ENCODE results near the gene FBXO39. TPM values are rescaled to one million over a fixed set of nuclear protein-coding genes. Genes with fewer than 3 reads are reported as not detected.

FBXO39 gene
- total and polyA plus RNA-seq, 4 experiments from 2014 or later = 0.14 to 0.25 (median 0.20) TPM; not detected in 1

DNA sequence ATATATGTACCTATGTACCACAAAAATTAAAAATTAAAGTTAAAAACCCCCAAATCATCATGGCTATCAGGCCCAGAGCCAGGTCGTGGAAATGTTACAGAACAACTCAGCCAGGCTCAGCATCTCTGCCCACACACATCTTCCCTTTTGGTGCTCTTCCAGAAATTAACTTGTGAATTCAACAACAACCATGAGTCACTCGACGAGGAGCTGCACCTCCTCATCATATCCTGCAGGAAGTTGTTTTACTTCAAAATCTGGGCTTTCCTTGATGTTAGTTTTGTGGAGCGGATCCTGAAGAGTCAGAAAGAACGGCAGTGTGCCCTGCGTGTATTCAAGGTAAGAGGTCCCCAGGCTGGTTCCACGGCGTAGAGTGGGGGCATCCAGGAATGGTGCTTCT lies 10.6 kb downstream of the FBXO39 start:
- Histone ChIP-seq H3K36me3 (ENCODE audit: insufficient read depth, low read length) (no peaks in the 10 kb centered on the region), H3K27me3 (ENCODE audit: insufficient read depth, low read length) (no peaks in the 10 kb centered on the region), H3K4me3 (ENCODE audit: low read length in 2 of 2) (no peak overlapping the region), H3K4me1 (ENCODE audit: insufficient read depth, low read length) (peaks cover 5% of the 10 kb centered on the region), H3K27ac (ENCODE audit: low read depth, low read length) (no peak overlapping the region), H3K9me3 (ENCODE audit: control insufficient read depth in 1 of 2, low read length in 2 of 2) (no peaks in the 10 kb centered on the region)
- Mint-ChIP-seq H3K9me3 (peaks cover 0 to 48% (median 29%) of the 10 kb centered on the region in 8 donors), H3K36me3 (no peaks in the 10 kb centered on the region), H3K4me3 (no peak overlapping the region), H3K27me3 (peaks cover 45 to 47% of the 10 kb centered on the region in 2 donors), H3K27ac (no peak overlapping the region), H3K4me1 (peaks cover 0 to 5% (median 0%) of the 10 kb centered on the region in 4 donors)
- intact Hi-C loops (cut with micrococcal nuclease) = no loop called here
- CTCF ChIA-PET (ENCODE audit: partially characterized antibody) = no interaction called here
- POLR2A ChIA-PET (ENCODE audit: partially characterized antibody) = no interaction called here
- DNase-seq = no peak

DNA sequence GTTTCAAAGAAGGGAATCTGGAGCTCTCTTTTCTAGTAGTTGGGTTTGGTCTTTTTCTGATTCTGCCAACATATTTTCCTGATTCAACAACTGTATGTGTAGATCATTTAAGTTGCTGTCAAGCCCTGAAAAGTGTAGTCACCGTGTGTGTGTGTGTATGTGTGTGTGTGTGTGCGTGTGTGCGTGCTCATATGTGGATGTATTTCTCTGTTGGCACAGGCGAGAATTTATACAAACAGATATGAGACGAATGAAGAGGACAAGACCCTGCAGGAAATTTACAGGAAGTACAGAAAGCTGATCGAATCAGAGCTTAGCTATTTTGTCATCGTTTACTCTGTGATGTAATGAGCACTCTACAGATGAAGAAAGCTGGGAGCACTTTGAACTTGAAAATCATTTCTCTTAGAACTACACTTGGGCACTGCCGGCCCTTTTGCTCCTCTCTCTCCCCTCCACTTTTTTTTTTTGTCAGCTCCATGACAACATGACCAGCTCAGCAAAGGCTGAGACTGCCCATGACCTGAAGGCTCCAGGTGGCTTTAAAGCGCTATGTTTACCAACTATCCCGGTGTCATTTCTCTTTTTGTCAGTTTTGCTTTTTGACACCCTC lies 11.2 kb downstream of the FBXO39 start:
- H3K9me3 ChIP-seq (ENCODE audit: control insufficient read depth in 1 of 2, low read length in 2 of 2) = no peaks in the 10 kb centered on the region
- no peak for DNase-seq
- intact Hi-C loops (cut with micrococcal nuclease) = no loop called here
- H3K27me3 ChIP-seq (ENCODE audit: insufficient read depth, low read length) = no peaks in the 10 kb centered on the region
- no peak overlapping the region for H3K27ac ChIP-seq (ENCODE audit: low read depth, low read length)
- CTCF ChIA-PET (ENCODE audit: partially characterized antibody) = no interaction called here
- Mint-ChIP-seq H3K4me3 (no peak overlapping the region), H3K27ac (no peak overlapping the region), H3K9me3 (peaks cover 0 to 42% (median 23%) of the 10 kb centered on the region in 8 donors), H3K27me3 (peaks cover 42 to 45% of the 10 kb centered on the region in 2 donors), H3K4me1 (peaks cover 0 to 5% (median 0%) of the 10 kb centered on the region in 4 donors), H3K36me3 (no peaks in the 10 kb centered on the region)
- POLR2A ChIA-PET (ENCODE audit: partially characterized antibody) = no interaction called here
- H3K4me3 ChIP-seq (ENCODE audit: low read length in 2 of 2) = no peak overlapping the region
- peaks cover 5% of the 10 kb centered on the region for H3K4me1 ChIP-seq (ENCODE audit: insufficient read depth, low read length)
- no peaks in the 10 kb centered on the region for H3K36me3 ChIP-seq (ENCODE audit: insufficient read depth, low read length)

DNA sequence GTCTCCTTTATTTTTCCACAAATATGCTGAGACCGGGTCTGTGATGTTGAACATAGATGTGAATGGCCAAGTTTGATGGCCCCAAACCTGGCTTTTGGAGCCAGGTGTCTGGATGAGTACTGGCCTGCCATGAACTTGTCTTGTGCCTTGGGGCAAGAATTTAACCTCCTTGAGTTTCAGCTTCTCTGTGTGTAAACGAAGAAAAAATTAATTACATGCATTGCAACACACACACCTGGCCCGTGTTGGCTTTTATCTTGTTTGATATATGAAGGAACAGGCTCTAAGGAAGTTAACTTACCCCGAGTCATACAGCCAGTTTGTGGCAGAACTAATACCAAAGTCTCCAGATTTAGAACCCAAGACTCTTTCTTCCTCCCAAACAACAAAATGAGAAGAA lies 13.1 kb downstream of the FBXO39 start:
- H3K9me3 ChIP-seq (ENCODE audit: control insufficient read depth in 1 of 2, low read length in 2 of 2) = no peaks in the 10 kb centered on the region
- no peaks in the 10 kb centered on the region for H3K36me3 Mint-ChIP-seq
- H3K4me1 ChIP-seq (ENCODE audit: insufficient read depth, low read length) = peaks cover 5% of the 10 kb centered on the region
- H3K27ac Mint-ChIP-seq = no peak overlapping the region
- peaks cover 0 to 5% (median 0%) of the 10 kb centered on the region in 4 donors for H3K4me1 Mint-ChIP-seq
- no peak for DNase-seq
- CTCF ChIA-PET (ENCODE audit: partially characterized antibody) = no interaction called here
- H3K9me3 Mint-ChIP-seq = peaks cover 0 to 23% (median 6%) of the 10 kb centered on the region in 8 donors
- peaks cover 42 to 48% of the 10 kb centered on the region in 2 donors for H3K27me3 Mint-ChIP-seq
- no peaks in the 10 kb centered on the region for H3K36me3 ChIP-seq (ENCODE audit: insufficient read depth, low read length)
- H3K27ac ChIP-seq (ENCODE audit: low read depth, low read length) = no peak overlapping the region
- no peak overlapping the region for H3K4me3 Mint-ChIP-seq
- no peak overlapping the region for H3K4me3 ChIP-seq (ENCODE audit: low read length in 2 of 2)
- H3K27me3 ChIP-seq (ENCODE audit: insufficient read depth, low read length) = no peaks in the 10 kb centered on the region
- intact Hi-C loops (cut with micrococcal nuclease) = no loop called here
- POLR2A ChIA-PET (ENCODE audit: partially characterized antibody) = no interaction called here

- peaks cover 23 to 26% of the 10 kb centered on the region in 2 donors for H3K27me3 Mint-ChIP-seq
- no peak for DNase-seq
- H3K27ac Mint-ChIP-seq = no peak overlapping the region
- H3K36me3 ChIP-seq (ENCODE audit: insufficient read depth, low read length) = no peaks in the 10 kb centered on the region
- CTCF ChIA-PET (ENCODE audit: partially characterized antibody) = no interaction called here
- POLR2A ChIA-PET (ENCODE audit: partially characterized antibody) = no interaction called here
- H3K9me3 ChIP-seq (ENCODE audit: control insufficient read depth in 1 of 2, low read length in 2 of 2) = no peaks in the 10 kb centered on the region
- intact Hi-C loops (cut with micrococcal nuclease) = no loop called here
- H3K27ac ChIP-seq (ENCODE audit: low read depth, low read length) = no peak overlapping the region
- no peak overlapping the region for H3K4me3 ChIP-seq (ENCODE audit: low read length in 2 of 2)
- H3K27me3 ChIP-seq (ENCODE audit: insufficient read depth, low read length) = no peaks in the 10 kb centered on the region
- H3K4me3 Mint-ChIP-seq = no peak overlapping the region
- no peaks in the 10 kb centered on the region for H3K9me3 Mint-ChIP-seq
- no peaks in the 10 kb centered on the region for H3K4me1 Mint-ChIP-seq
- H3K36me3 Mint-ChIP-seq = no peaks in the 10 kb centered on the region
- H3K4me1 ChIP-seq (ENCODE audit: insufficient read depth, low read length) = no peaks in the 10 kb centered on the region
These were observed 17.9 kb downstream of the FBXO39 start for GRCh38 chr17:6793748-6794493.

DNA sequence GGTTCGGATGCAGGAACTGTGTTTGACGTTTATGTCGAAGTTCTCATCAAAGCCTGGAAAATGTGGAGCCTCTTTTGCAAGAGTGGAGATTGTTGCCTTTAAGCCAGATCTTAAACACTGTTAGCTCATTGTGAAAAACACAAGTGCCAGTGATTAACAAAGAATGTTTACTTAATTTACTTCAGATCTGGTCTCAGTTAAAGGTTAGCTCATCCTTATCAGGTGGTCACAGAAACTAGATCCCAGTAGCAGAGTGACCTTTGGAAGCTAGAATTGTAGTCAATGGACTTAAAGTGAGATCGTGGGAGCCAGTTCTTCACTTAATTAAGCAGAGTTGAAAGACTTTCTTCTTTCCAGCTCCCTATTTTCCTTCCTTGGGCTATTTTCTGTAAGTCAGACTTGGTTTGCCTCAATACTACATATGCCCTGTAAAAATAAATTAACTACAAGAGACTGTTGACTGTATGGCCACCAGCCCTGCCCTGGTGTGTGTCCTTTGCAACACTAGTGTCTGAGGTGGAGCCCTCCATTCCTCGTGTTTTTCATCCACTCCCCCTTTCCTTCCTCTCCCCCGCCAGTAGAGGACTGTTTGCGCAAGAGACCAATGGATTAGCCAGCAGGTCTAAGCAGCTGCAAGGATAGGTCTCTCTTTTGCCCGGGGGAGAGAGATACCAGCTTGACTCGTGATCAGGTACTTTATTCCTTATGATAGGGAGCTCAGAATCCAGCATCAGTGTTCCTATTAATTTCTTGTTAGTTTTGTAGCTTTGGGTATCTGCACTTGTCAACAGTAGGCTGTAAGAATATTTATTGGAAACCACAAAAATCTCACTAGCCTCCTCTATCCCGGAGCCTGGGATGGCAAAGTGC lies 20.2 kb downstream of the FBXO39 start:
- no peaks in the 10 kb centered on the region for H3K9me3 Mint-ChIP-seq
- no peak overlapping the region for H3K4me3 ChIP-seq (ENCODE audit: low read length in 2 of 2)
- no peak overlapping the region for H3K4me3 Mint-ChIP-seq
- ChIA-PET CTCF (ENCODE audit: partially characterized antibody) (no interaction called here), POLR2A (ENCODE audit: partially characterized antibody) (no interaction called here)
- H3K27ac ChIP-seq (ENCODE audit: low read depth, low read length) = no peak overlapping the region
- H3K4me1 ChIP-seq (ENCODE audit: insufficient read depth, low read length) = no peaks in the 10 kb centered on the region
- no peaks in the 10 kb centered on the region for H3K36me3 Mint-ChIP-seq
- H3K9me3 ChIP-seq (ENCODE audit: control insufficient read depth in 1 of 2, low read length in 2 of 2) = no peaks in the 10 kb centered on the region
- no peaks in the 10 kb centered on the region for H3K27me3 ChIP-seq (ENCODE audit: insufficient read depth, low read length)
- no peak for DNase-seq
- H3K27me3 Mint-ChIP-seq = peaks cover 12 to 14% of the 10 kb centered on the region in 2 donors
- no peaks in the 10 kb centered on the region for H3K36me3 ChIP-seq (ENCODE audit: insufficient read depth, low read length)
- no peaks in the 10 kb centered on the region for H3K4me1 Mint-ChIP-seq
- H3K27ac Mint-ChIP-seq = no peak overlapping the region
- intact Hi-C loops (cut with micrococcal nuclease) = no loop called here

DNA sequence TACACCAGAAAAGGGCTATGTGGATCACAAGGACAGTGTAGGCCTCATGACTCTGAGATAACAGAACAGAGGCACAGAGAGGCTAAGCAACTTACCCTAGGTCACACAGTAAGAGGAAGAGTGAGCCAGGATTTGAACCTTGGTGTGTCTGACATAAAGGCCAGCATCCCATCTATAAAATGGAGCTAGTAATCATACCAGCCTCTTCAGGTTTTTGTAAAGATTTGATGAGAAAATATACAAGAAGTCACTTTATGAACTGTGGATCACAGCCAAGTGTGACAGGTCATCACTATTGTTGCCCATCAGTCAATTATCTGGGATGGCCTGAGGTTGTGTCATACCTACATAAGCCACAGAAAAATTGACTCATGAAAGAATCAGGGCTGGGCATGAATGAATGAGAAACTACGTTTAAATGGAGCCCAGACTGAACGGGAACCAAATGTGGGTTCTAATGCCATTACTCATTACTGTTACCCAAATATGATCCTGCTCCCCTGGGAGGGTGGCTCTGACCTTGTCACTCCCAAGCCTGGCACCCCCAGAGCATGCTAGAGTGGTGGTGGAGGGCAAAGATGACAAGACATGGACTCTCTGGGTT lies 21.0 kb downstream of the FBXO39 start:
- Histone ChIP-seq H3K27ac (ENCODE audit: low read depth, low read length) (no peak overlapping the region), H3K9me3 (ENCODE audit: control insufficient read depth in 1 of 2, low read length in 2 of 2) (no peaks in the 10 kb centered on the region), H3K4me3 (ENCODE audit: low read length in 2 of 2) (no peak overlapping the region), H3K27me3 (ENCODE audit: insufficient read depth, low read length) (no peaks in the 10 kb centered on the region), H3K4me1 (ENCODE audit: insufficient read depth, low read length) (no peaks in the 10 kb centered on the region), H3K36me3 (ENCODE audit: insufficient read depth, low read length) (no peaks in the 10 kb centered on the region)
- Mint-ChIP-seq H3K27me3 (peaks cover 8 to 11% of the 10 kb centered on the region in 2 donors), H3K4me3 (no peak overlapping the region), H3K27ac (no peak overlapping the region), H3K36me3 (no peaks in the 10 kb centered on the region), H3K4me1 (no peaks in the 10 kb centered on the region), H3K9me3 (no peaks in the 10 kb centered on the region)
- intact Hi-C loops (cut with micrococcal nuclease) = no loop called here
- ChIA-PET CTCF (ENCODE audit: partially characterized antibody) (no interaction called here), POLR2A (ENCODE audit: partially characterized antibody) (no interaction called here)
- no peak for DNase-seq

DNA sequence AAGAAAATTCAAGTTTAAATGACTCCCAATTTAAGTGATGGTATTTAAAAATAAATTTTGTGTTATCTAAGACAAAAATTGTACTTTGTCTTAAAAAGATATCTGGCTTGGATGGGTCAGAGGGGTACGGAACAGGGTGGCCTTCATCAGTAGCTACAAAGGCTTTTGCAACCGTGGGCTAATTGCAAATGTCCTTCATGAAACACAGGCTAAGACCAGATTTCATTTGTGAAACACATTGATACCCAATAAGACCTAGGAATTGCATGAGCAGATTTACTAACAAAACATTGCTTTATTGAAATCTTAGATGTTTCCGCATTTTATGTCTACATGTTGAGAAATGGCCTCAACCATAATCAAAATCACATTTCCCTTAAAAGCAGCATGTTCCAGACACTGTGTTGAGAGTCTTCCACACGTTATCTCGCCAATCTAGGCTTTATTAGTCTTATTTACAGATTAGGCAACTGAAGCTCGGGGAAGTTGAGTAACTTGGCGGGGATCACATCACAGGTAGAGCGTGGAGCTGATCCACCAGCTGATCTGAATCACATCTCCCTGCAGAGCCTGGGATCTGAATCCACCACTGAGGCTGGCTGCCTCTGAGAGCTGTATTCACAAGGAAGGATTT lies 21.8 kb downstream of the FBXO39 start:
- no peak overlapping the region for H3K27ac Mint-ChIP-seq
- H3K9me3 Mint-ChIP-seq = no peaks in the 10 kb centered on the region
- Histone ChIP-seq H3K27ac (ENCODE audit: low read depth, low read length) (no peak overlapping the region), H3K4me3 (ENCODE audit: low read length in 2 of 2) (no peak overlapping the region), H3K36me3 (ENCODE audit: insufficient read depth, low read length) (no peaks in the 10 kb centered on the region), H3K9me3 (ENCODE audit: control insufficient read depth in 1 of 2, low read length in 2 of 2) (no peaks in the 10 kb centered on the region), H3K27me3 (ENCODE audit: insufficient read depth, low read length) (no peaks in the 10 kb centered on the region), H3K4me1 (ENCODE audit: insufficient read depth, low read length) (no peaks in the 10 kb centered on the region)
- no peaks in the 10 kb centered on the region for H3K36me3 Mint-ChIP-seq
- intact Hi-C loops (cut with micrococcal nuclease) = no loop called here
- peaks cover 1 to 6% of the 10 kb centered on the region in 2 donors for H3K27me3 Mint-ChIP-seq
- no peaks in the 10 kb centered on the region for H3K4me1 Mint-ChIP-seq
- CTCF ChIA-PET (ENCODE audit: partially characterized antibody) = no interaction called here
- no peak overlapping the region for H3K4me3 Mint-ChIP-seq
- POLR2A ChIA-PET (ENCODE audit: partially characterized antibody) = no interaction called here
- no peak for DNase-seq
